B cell (primary cell): ENCODE results near the gene KIF17. TPM values are rescaled to one million over a fixed set of nuclear protein-coding genes. Genes with fewer than 3 reads are reported as not detected.

Experiments used
- ATAC-seq: fragments of 200-7000 bp; cut with Tn5 transposase; one replicate; pipeline ENCODE4 v1.10.0; 2021; ENCODE audit warnings: low read depth, mild to moderate bottlenecking, moderate number of reproducible peaks, moderate library complexity
- CTCF ChIA-PET: fragments of 350-600 bp; sonication (Branson Sonifier 250); formaldehyde crosslinking; loops from one replicate; lab custom pipeline; 2021; ENCODE audit warnings: antibody characterized with exemption, inconsistent platforms; lab: Charles Lee
- POLR2A ChIA-PET: fragments of 350-600 bp; sonication (Branson Sonifier 250); formaldehyde crosslinking; loops from one replicate; lab custom pipeline; 2021; ENCODE audit warnings: antibody characterized with exemption; lab: Charles Lee
- DNase-seq: peaks from one replicate; pipeline ENCODE4 v3.0.0; 2013
- H2AFZ ChIP-seq: 2 replicates; pipeline ENCODE4 v1.6.1; 2012; ENCODE audit warnings: mild to moderate bottlenecking, low read depth, low read length; ENCODE audit not compliant: insufficient read depth, poor library complexity, severe bottlenecking
- H3K27ac ChIP-seq, 2 donors: 1 replicate in 1 of 2; 2 replicates in 1 of 2; pipeline ENCODE4 v1.5.1; 2012 to 2013; ENCODE audit warnings: low read length in 2 of 2, mild to moderate bottlenecking in 2 of 2, moderate library complexity in 1 of 2
- H3K27me3 ChIP-seq, 4 experiments: fragments of 200-600 bp in 1 of 4; sonication (generic) in 1 of 4; replicated peaks in 1 of 4; 1 replicate in 2 of 4; 2 replicates in 2 of 4; pipeline versions ENCODE4 v1.6.1 to v1.7.0; 2013 to 2016; ENCODE audit warnings: low read length in 3 of 4, mild to moderate bottlenecking in 2 of 4, mixed read lengths in 1 of 4, moderate library complexity in 1 of 4; ENCODE audit not compliant: insufficient read depth in 4 of 4, control insufficient read depth in 3 of 4; ENCODE audit errors: control extremely low read depth in 1 of 4
- H3K36me3 ChIP-seq, 2 experiments: replicated peaks in 1 of 2; 1 replicate in 1 of 2; 2 replicates in 1 of 2; pipeline versions ENCODE4 v1.6.1 to v1.7.1; 2013; ENCODE audit warnings: low read length in 1 of 2; ENCODE audit not compliant: insufficient read depth in 2 of 2, control insufficient read depth in 1 of 2; ENCODE audit errors: control extremely low read depth in 1 of 2, extremely low read depth in 1 of 2
- H3K4me1 ChIP-seq, 2 donors: fragments of 200-600 bp in 1 of 2; sonication (generic) in 1 of 2; 1 replicate in 1 of 2; 2 replicates in 1 of 2; pipeline versions ENCODE4 v1.5.1 to v1.6.1; 2013 to 2017; ENCODE audit warnings: low read length in 2 of 2; ENCODE audit not compliant: control insufficient read depth in 2 of 2, insufficient read depth in 2 of 2
- H3K4me2 ChIP-seq: replicated peaks from 2 replicates; pipeline ENCODE3; 2012; ENCODE audit warnings: mild to moderate bottlenecking, low read depth, low read length; ENCODE audit not compliant: poor library complexity, severe bottlenecking
- H3K4me3 ChIP-seq, 5 experiments: fragments of 200-600 bp in 1 of 5; sonication (generic) in 1 of 5; 1 replicate in 3 of 5; 2 replicates in 2 of 5; pipeline versions ENCODE4 v1.5.1 to v1.7.0; 2011 to 2016; ENCODE audit warnings: low read length in 4 of 5, mild to moderate bottlenecking in 4 of 5, low read depth in 2 of 5, control low read depth in 1 of 5, moderate library complexity in 1 of 5; ENCODE audit not compliant: insufficient read depth in 1 of 5; ENCODE audit errors: control extremely low read depth in 1 of 5, extremely low read depth in 1 of 5
- H3K79me2 ChIP-seq: fragments of 200-600 bp; sonication (generic); one replicate; pipeline ENCODE4 v1.6.0; 2016; ENCODE audit warnings: low read length; ENCODE audit not compliant: control insufficient read depth, insufficient read depth
- H3K9ac ChIP-seq: fragments of 200-600 bp; sonication (generic); 2 replicates; pipeline ENCODE4 v1.6.1; 2017; ENCODE audit warnings: mild to moderate bottlenecking, low read length, moderate library complexity
- H3K9me3 ChIP-seq, 3 donors: one replicate each; pipeline versions ENCODE4 v1.6.1 to v1.7.1; 2013; ENCODE audit warnings: low read length in 2 of 3; ENCODE audit not compliant: control insufficient read depth in 2 of 3, insufficient read depth in 1 of 3; ENCODE audit errors: control extremely low read depth in 1 of 3
- H4K20me1 ChIP-seq: 2 replicates; pipeline ENCODE4 v1.6.0; 2012; ENCODE audit warnings: mild to moderate bottlenecking, low read length; ENCODE audit not compliant: insufficient read depth, control insufficient read depth, poor library complexity, severe bottlenecking
- H3K27ac Mint-ChIP-seq: one replicate; pipeline ENCODE4 v1.8.0; 2021; ENCODE audit warnings: mixed read lengths
- H3K27me3 Mint-ChIP-seq: one replicate; pipeline ENCODE4 v1.8.0; 2021; ENCODE audit warnings: mixed read lengths
- H3K4me1 Mint-ChIP-seq: one replicate; pipeline ENCODE4 v1.8.0; 2021; ENCODE audit warnings: mixed read lengths
- H3K4me3 Mint-ChIP-seq: one replicate; pipeline ENCODE4 v1.8.0; 2021; ENCODE audit warnings: mixed read lengths
- H3K9me3 Mint-ChIP-seq: one replicate; pipeline ENCODE4 v1.8.0; 2022; ENCODE audit warnings: mixed read lengths; ENCODE audit not compliant: insufficient read depth
- EZH2 ChIP-seq: IDR thresholded peaks from 2 replicates; pipeline ENCODE4 v1.6.1; 2012; ENCODE audit warnings: borderline replicate concordance, low read depth, mild to moderate bottlenecking, moderate library complexity, low read length; ENCODE audit not compliant: insufficient read depth, poor library complexity, severe bottlenecking
- WGBS: methylation state at CpG from one replicate; pipeline ENCODE4 v1.1.5; 2013; ENCODE audit warnings: missing lambda C conversion rate; ENCODE audit not compliant: insufficient coverage; 5-methylcytosine and 5-hydroxymethylcytosine counted together
- intact Hi-C: fragments of 100-400 bp; cut with micrococcal nuclease; formaldehyde crosslinking; loops from one replicate; pipeline ENCODE4 v1.10.0; 2022
- polyA plus RNA-seq: library from polyadenylated mRNA; depleted of rRNA; stranded (reverse); fragments of >200 nt; gene quantifications from 2 replicates; pipeline ENCODE4 v1.2.3, GENCODE V29; 2012
- total RNA-seq, 2 donors: library from RNA; stranded (reverse); fragments of 120-200 nt in 1 of 2; gene quantifications; 1 replicate in 1 of 2; 2 replicates in 1 of 2; pipeline versions ENCODE4 v1.2.3 to v1.2.4, GENCODE V29; 2013 to 2022
- TF ChIP-seq, protein P1 (sequence below): fragments of 200-600 bp; IDR thresholded peaks from one replicate; pipeline ENCODE4 v1.8.0; 2022; ENCODE audit warnings: antibody characterized with exemption, mild to moderate bottlenecking

KIF17 gene
- total and polyA plus RNA-seq, 2 donors (not counting 1 experiment from before 2014, with no cell fraction given) = not detected

GRCh38 chr1:20753589-20753988 is 35.8 kb upstream of the KIF17 start:
- Histone ChIP-seq H3K36me3 (peaks cover 23 to 65% of the 10 kb centered on the region in 2 experiments), H3K79me2 (no peaks in the 10 kb centered on the region), H2AFZ (no peak overlapping the region), H3K27ac (no peak overlapping the region), H3K4me1 (no peaks in the 10 kb centered on the region), H3K9ac (no peak overlapping the region), H4K20me1 (no peaks in the 10 kb centered on the region), H3K9me3 (no peaks in the 10 kb centered on the region), H3K27me3 (no peaks in the 10 kb centered on the region), H3K4me2 (no peak overlapping the region), H3K4me3 (no peak overlapping the region)
- ChIA-PET POLR2A (no interaction called here), CTCF (no interaction called here)
- TF ChIP-seq, protein P1, sequence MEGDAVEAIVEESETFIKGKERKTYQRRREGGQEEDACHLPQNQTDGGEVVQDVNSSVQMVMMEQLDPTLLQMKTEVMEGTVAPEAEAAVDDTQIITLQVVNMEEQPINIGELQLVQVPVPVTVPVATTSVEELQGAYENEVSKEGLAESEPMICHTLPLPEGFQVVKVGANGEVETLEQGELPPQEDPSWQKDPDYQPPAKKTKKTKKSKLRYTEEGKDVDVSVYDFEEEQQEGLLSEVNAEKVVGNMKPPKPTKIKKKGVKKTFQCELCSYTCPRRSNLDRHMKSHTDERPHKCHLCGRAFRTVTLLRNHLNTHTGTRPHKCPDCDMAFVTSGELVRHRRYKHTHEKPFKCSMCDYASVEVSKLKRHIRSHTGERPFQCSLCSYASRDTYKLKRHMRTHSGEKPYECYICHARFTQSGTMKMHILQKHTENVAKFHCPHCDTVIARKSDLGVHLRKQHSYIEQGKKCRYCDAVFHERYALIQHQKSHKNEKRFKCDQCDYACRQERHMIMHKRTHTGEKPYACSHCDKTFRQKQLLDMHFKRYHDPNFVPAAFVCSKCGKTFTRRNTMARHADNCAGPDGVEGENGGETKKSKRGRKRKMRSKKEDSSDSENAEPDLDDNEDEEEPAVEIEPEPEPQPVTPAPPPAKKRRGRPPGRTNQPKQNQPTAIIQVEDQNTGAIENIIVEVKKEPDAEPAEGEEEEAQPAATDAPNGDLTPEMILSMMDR = no peak
- no peak for TF ChIP-seq EZH2
- no peak for ATAC-seq
- WGBS = no CpG with 5 or more reads among the region's 3 CpGs
- no peak overlapping the region for H3K27ac Mint-ChIP-seq
- intact Hi-C loops = no loop called here
- H3K27me3 Mint-ChIP-seq = no peaks in the 10 kb centered on the region
- H3K4me1 Mint-ChIP-seq = no peaks in the 10 kb centered on the region
- no peaks in the 10 kb centered on the region for H3K9me3 Mint-ChIP-seq
- H3K4me3 Mint-ChIP-seq = no peak overlapping the region
- no peak for DNase-seq

DNA sequence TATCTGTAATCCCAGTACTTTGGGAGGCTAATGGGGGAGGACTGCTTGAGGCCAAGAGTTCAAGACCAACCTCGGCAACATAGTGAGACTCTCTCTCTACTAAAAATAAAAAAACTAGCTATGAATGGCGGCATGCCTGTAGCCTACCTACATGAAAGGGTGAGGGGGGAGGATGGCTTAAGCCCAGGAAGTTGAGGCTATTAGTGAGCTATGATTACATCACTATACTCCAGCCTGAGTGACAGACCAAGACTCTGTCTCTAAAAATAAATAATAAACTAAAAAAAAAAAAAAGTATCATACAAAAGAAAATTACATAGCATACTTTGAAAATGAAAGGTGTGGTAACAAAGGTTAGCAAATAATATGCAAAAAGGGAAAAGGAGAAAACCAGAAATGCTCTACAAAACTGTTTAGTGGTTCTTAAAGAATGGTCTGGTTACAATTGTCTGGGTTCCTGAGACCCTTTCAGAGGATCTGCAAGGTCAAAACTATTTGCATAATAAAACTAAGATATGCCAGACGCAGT is 33.7 kb upstream of the KIF17 start:
- WGBS = no CpG with 5 or more reads among the region's 3 CpGs
- H3K4me1 Mint-ChIP-seq = no peaks in the 10 kb centered on the region
- peaks cover 22 to 68% of the 10 kb centered on the region in 2 experiments for H3K36me3 ChIP-seq

More for the DNA sequence above, 33.7 kb upstream of the KIF17 start:
- no peak overlapping the region for H3K27ac ChIP-seq
- H3K9ac ChIP-seq = no peak overlapping the region
- no peaks in the 10 kb centered on the region for H3K79me2 ChIP-seq
- Mint-ChIP-seq H3K4me3 (no peak overlapping the region), H3K9me3 (no peaks in the 10 kb centered on the region), H3K27me3 (no peaks in the 10 kb centered on the region), H3K27ac (no peak overlapping the region)
- H3K9me3 ChIP-seq = no peaks in the 10 kb centered on the region
- no peak for ATAC-seq
- ChIA-PET CTCF (no interaction called here), POLR2A (no interaction called here)
- H4K20me1 ChIP-seq = no peaks in the 10 kb centered on the region
- intact Hi-C loops = no loop called here
- H3K27me3 ChIP-seq = no peaks in the 10 kb centered on the region
- H3K4me3 ChIP-seq = no peak overlapping the region
- H2AFZ ChIP-seq = no peak overlapping the region
- no peak for TF ChIP-seq EZH2
- TF ChIP-seq, protein P1 = no peak
- no peak for DNase-seq
- no peak overlapping the region for H3K4me2 ChIP-seq
- no peaks in the 10 kb centered on the region for H3K4me1 ChIP-seq
